CD1c-positive myeloid dendritic cell (primary cell): Measurements from ENCODE around the gene TTC7B.

Source experiments
- DNase-seq: peaks from one replicate; pipeline ENCODE4 v3.0.0-alpha.2; 2016; ENCODE audit errors: extremely low spot score

Gene TTC7B

DNA sequence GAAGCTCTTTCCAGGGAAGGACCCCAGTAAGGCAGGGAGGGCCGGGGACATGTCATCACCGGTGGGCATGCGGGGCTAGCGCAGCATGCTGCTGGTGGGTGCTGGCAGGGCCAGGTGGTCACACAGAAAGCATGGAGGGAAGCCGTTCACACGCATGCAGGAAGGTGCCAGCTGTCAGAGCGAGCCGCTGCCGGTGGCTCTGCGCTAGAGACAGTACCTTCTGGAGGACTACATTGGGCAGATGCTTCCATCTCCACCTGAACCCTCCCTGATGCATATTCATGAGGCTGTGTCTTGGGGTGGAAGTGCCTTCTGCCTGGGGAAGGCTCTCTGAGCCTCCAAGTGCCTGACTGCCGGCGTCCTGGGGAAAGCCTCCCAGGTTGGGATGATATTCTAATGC, 215.6 kb downstream of the TTC7B start:
- no peak for DNase-seq

DNA sequence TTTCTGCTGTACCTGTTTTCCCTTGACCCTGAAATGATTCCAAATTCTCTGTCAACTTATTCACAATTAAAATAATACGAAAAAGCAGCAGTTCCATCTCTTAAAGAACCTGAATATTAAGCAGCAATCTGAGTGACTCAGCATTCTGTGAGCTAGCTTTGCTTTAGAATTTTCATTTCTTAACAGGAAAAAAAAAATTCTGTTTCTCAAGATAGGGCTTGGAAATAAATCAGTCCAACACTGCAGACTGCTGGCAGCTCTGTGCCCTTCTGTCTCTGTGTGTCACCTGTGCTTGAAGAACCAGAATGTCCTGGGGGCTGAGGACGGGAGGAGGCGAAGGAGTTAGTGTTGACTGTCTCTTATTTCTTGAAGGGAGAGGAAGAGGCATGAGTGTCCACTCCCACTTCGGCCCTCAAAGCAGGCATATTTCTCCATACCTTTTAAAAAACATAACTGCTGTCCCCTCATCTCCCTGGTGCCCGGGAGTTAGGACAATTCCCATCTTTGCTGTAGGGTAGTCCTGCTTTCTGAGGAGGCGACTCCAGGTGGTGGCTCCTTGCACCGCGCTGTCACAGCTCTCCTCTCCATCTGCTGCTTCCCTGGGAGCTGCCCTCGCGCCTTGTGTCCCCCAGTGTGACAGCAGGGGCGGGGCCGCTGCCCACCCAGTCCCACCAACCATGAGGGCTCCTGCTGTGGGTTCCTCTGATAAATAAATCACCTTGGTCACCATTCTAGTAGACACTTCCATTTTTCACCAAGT, 216.3 kb downstream of the TTC7B start:
- no peak for DNase-seq

DNA sequence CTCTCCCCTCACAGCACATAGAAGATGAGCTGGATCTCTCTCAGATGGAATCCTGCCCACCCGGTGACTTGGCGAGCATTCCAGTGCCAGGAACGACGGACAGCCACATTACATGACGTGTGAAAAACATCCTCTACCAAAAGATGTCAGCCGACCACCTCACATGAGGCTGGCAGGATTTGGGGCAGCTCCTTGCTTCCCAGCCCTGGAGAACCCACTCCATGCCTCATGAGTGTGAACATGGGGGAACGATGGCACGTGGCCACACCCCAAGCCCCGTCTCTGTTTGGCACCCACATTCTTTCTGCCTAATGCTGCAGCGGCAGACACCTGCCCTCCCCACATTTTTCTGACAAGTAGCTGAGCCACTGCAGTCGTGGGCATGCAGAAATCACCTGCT, 216.9 kb downstream of the TTC7B start:
- no peak for DNase-seq

DNA sequence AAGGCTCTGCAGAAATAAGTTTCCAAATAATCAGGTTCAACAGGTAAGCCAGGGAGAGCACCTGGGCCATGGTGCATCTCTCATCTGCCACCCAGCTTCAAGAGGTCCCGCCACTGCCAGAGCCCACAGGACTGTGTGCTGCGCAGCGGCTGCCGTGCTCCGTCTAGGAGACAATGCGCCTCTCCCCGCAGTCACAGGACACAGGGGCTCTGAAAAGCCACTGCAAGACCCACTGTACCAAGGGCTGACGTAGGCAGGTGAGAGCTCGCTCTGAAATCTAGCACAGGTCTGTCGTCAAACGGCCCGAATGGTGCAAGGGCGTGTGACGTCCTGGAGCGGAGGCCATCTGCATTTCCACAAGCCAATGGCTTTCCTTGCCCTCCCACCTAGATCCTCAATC, 218.3 kb downstream of the TTC7B start:
- no peak for DNase-seq

DNA sequence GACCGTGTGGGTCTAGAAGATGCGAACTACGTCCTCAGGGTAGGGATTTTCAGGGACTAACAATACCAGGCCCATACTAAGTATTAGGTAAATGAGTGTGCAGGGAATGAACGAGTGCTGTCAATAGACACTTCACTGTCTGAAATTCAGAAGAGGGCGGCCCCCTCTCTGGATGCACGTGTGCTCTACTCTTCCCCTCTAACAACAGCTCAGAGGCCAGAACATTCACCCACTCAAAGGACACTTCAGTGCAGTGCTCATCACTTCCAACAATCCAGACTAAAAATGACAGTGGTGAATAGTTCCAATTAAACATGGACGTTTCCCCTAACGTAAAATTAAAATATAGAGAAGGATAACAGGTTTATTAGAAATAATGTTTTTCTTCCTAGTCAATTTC, 219.5 kb downstream of the TTC7B start:
- DNase-seq: no peak

DNA sequence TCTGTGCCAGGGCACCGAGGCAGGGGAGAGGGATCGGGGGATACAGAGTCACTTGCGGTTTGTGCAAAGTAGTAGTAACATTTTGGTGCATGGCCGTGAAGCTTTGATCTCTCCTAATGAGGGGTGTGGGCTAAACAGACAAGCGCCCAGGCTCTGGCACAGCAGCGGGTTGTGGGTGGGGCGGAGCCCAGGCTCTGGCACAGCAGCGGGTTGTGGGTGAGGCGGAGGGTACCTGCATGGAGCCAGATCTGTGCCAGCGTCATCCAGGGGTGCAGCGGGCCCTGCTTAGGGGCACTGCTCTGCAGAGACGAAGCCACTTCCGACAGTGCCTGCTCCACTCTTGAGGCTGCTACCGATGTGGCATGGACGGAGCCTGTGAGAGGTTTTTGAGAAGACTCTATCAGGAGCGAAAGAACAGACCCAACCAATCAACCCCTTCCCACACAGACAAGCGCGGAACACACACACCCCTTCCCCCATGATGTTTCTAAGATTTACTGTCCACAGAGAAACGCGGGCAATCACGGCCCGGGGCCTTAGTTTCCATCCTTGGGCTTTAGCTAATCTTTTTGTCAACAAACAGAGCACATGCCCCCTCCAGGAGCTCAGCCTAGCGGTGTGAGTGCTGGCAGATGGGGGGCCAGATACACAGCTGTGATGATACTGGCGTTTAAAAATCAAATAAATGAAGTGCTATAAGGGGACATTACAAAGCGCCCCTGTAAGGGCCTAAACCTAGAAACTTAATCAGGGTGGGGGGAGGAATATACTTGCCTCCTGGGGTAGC, 222.8 kb downstream of the TTC7B start:
- DNase-seq: no peak

DNA sequence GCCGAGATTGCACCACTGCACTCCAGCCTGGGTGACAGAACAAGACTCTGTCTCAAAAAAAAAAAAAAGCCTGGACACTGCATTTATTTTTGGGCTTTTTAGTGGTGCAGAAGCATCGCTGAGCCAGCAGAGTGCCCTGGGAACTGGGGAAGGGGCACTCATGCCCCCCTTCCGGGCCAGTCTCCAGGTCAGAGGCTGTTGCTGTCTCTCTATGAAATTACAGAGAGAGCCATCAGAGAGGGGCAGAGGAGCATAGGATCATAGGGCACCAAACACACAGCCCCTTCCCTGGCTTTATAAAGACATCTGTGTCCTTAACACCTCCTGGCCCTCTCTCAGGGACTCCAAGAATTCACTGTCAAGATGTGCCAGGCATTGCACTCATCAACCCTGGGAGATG, 223.6 kb downstream of the TTC7B start:
- DNase-seq: no peak

DNA sequence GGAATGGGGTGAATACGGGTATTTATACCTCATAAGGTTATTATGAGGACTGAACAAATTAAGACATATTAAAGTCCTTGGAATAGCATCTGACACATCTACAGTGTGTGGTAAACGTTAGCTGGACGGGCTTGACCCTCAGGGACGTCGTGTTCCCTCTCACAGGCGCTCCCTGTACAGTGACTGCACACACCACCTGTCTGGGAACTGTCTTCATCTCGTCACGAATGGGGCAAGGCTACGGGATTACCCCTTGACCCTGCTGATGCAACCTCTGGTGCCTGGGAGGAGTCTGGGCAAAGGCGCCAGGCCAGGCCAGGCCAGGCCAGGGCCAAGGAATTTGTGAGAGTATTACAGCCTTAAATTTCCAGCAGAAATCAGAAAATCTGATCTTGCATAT, 228.3 kb downstream of the TTC7B start:
- DNase-seq: no peak

DNA sequence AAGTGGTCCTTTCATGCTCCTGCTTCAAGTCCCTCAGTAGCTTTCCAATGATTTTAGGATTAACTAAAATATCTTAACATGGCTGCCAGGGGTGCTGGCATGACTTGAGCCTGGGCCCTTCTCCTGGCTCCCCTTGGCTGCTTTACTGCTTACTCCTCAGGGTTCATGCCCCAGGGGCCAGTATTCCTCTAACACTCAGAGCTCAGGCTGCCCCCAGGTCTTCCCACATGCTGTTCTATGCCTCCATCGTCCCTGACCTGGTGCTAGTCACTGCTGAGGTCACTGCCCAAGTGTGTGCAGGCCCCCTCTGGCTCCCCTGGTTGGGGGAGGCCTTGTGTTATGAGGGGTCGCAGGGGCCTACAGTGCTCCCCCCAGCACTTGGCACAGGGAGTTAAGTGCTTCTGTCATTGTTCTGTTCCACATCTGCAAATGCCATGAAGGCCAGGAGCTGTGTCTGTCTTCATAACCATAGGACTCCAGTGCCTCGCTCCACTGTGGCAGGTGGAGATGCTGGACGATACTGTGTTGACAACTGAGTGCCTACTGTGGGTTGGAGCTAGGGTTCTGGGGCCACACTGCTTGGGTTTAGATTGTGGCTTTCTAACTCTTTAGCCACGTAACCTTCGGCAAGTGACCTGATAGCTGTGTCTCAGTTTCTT, 228.8 kb downstream of the TTC7B start:
- DNase-seq: no peak

DNA sequence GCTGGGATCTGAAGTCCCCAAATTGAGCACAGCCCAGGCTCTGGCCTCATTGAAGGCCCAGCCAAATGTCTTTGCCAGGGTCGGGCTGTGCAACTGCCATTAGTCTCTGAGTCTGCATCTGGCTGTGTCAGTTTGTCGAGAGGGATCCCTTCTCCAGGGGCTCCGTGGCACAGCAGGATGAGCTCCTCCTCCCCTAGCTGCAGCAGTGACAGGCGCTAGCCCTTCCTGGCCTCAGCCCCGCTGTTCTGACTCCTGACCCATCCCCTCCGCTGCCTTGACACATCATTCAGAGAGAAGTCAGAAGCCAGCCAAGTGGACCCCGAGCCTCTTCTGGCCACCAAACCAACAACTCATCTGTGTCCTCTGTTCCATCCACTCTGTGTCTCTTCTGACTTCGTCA, 231.1 kb downstream of the TTC7B start:
- DNase-seq: no peak

DNA sequence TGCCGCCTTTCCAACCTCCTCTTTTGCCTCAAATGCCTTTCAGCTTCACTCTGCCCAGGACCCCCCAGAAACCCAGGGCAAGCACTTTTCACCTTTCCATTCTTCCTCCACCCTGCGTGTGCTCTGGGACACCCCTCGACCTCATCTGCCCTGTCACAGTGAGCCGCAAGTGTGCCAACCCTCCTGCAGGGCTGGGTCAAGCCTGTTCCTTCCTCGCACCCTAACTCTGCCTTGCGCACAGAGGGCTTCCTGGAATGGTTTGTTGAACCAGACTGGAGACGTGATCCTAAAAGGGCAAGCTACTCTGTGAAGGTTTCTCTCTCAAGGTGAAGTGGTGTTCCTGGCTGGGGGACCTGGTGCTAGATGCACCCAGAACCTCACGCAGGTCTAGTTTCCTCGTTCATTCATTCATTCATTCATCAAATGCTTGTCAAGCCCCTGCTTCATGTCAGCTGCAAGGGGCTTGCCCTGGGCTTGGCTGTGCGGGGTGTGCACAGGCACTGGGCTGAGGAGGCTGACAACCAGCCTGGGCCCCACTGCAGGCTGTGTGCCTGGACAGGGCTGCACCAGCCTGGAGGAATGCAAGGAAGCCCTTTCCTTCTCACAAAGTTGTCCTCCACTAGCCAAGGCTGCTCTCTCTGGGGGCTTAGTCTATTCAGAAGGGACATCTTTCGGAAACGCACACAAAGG, 232.2 kb downstream of the TTC7B start:
- DNase-seq: no peak

DNA sequence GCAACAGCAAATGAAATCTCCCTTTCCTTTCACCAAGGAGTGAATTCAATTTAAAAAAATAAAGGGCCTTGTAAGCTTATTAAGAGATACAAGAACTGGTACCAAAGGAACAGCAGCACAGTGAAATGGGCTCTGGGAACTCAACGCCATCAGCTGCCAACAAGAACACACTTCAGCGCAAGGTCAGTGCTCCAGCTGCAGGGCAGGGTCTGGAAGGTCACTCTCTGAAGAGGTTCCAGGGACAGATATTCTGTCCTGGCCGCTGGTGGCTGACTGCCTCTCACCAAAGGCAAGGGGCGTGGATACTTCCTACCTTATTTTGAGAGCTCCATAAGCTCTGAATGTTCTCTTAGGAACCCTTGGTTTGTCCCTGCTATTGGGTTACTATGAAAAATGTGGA, 232.8 kb downstream of the TTC7B start:
- DNase-seq: no peak

DNA sequence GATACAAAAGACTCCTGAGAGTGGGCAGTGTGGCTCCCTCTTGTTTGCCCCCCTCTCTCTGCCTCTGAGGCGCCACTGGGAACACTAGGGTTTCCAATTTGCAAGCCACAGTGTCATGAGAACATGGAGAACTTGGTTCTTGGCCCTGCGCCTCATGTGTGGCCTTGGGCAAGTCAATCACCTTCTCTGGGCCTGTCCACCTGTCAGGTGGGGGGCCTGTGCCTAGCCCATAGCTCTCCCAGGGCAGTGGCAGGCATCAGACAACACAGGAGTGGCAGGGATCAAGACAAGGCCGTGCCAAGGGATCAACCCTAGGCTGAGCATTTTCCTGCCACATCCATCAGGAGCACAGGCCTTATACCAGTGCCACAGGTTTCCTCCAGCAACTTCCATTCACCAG, 234.1 kb downstream of the TTC7B start:
- no peak for DNase-seq

DNA sequence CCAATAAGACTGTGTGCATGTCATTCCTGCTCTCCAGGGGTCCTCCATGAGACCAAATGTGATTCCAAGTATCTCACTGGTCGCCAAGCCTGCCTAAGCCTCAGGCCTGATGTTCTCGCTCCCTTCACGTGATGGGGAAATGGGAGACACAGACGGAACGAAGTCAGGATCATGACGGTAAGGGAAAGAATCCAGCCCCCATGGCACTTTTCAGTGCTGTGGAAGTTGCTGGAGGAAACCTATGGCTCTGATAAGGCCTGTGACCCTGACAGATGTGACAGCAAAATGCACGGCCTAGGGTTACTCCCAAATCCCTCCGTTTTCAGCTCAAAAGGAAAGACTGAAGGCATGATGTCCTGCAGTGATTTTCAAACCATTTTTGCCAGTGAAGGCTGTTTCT, 234.5 kb downstream of the TTC7B start:
- DNase-seq: no peak

DNA sequence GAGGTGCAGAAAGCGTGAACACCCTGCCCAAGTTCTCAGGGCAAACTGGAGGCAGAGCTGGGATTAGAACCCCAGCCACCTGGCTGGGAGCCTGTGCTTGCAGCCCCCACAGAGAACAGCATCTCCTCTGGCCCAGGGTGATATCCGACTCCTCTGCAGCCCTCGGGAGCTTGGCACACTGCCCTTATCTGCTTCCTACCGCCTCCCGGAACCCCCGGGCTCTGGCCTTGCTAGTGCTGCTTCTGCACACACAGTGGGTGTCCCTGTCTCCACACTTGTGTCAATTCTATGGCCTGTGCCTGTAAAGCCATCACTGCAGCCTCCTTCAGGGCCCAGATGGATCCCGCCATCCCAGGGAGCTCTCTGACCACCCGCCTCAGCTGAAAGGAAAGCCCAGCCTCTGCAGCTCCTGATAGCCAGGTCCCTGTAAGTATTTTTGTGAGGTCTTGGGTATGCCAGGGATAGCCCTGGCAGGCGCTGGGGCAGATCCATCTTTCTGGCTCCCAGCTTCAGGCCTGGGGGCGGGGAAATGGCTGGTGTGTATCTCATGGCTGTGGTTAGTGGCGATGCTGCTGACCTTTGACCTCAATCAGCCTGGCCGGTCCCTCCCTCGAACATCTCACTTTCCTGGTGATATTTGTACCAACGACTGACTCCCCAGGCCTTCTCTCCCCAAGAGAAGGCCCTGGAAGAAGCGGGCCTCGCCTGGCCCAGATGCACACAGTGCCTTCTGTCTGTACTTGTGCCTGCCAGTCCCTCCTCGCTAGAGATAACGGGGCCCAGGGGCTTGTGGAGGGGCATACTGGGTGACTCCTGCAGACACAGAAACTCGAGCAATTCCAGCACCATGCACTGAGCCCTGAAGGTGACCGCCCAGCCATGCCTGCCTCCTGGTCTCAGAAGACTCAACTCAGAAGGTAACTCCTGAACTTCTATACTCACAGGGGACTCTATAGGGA, 235.6 kb downstream of the TTC7B start:
- DNase-seq: no peak

DNA sequence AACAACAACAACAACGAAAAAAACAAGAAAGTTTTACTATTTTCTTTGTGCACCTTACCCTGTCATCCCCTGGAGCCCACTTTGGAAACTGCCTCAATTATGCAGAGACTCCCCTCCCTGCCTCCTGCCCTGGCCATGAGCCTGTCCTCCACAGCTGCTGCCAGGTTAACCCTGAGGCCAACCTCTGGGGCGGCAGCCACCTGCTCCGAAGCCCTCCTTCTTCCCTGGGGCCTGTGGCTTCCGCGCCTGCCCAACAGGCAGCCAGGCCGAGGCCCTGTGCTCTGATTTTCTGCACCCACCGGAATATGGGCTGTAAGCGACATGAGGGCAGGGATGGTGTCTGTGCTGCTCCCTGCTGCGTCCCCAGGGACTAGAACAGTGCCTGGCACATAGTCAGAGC, 236.4 kb downstream of the TTC7B start:
- DNase-seq: no peak

DNA sequence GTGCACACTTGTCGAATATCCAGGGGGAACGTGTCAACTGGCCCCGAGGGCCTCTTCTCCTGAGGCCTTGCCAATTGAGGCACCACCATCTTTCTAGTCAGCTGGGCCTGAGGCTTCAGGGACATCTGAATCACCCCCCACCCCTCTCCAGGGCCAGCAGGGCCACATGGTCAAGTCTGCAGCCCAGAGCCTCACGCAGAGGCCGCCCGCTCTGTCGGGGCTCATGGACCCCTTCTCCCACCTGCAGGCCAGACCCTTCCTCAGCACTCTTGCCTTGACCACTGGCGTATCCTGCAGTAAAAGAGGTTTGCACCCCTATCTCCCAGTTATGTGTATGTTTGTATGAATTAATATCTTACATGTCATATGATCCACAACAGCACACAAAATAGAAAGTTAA, 237.1 kb downstream of the TTC7B start:
- DNase-seq: no peak

DNA sequence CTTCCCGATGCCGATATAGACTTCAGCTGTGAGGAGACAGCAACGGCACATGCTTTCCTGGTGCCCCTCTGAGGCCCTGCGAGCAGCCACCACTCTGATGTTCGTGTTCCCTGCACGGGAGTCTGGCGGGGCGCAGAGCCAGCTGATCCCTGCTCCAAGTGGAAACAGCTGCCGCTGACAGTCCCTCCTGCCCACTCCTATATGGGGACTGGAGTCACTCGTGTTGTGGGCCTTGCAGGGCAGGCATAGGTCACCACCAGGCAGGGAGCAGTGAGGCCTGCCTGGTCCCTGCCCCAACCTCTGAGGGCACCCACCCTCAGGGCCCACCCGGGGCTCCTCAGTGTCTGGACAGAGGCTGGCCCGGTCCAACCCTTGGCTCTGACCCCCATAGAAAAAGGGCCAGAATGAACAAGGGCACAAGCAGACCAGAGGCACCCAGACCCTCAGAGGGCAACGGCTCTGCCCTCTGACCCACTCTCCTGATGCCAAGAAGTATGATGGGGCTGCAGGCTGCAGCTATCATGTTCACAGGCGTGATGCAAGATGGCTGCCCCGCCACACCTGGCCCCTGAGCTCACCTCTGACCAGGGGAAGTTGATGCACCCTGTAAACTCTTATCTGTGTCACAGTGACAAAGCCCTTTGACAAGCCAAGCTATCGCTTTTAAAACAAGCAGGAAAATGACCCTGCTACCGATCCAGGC, 237.8 kb downstream of the TTC7B start:
- no peak for DNase-seq

DNA sequence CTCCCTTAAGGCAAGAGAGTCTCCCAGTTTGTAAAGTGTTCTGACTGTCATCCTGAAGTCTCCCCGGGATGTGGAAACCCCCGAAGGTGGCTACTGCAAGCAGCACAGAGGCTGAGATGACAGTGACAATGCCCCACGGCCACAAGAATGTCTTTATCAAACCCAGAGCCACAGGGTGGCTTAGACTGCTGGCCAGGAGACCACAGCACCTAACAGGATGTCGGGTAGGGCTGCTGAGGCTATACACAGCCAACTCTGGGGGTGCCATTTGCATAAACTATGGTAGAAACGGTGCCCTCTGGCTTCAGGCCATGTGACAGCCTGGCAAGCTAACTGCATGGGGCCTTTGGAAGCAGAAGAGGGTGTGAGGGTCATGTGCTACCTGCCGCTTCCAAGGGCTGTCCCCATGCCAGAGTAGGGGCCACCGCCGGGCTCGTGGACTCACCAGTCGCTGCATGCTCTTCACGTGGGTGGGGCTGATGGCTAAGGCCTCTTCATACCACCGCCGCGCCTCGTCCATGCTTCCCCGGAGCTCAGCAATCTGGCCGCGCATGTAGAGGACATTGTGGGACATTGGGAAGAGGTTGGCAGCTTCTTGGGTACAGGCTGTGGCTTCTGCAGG, 238.5 kb downstream of the TTC7B start:
- no peak for DNase-seq
